GM18508 (cell line): ENCODE measurements around the gene SYNGR2.

ENCODE experiments used
- ATAC-seq: cut with Tn5 transposase; IDR thresholded peaks from one replicate; pipeline ENCODE4 v1.9.1; 2021; ENCODE audit warnings: moderate number of reproducible peaks; ENCODE audit not compliant: insufficient read depth, unreplicated experiment

Gene SYNGR2

DNA sequence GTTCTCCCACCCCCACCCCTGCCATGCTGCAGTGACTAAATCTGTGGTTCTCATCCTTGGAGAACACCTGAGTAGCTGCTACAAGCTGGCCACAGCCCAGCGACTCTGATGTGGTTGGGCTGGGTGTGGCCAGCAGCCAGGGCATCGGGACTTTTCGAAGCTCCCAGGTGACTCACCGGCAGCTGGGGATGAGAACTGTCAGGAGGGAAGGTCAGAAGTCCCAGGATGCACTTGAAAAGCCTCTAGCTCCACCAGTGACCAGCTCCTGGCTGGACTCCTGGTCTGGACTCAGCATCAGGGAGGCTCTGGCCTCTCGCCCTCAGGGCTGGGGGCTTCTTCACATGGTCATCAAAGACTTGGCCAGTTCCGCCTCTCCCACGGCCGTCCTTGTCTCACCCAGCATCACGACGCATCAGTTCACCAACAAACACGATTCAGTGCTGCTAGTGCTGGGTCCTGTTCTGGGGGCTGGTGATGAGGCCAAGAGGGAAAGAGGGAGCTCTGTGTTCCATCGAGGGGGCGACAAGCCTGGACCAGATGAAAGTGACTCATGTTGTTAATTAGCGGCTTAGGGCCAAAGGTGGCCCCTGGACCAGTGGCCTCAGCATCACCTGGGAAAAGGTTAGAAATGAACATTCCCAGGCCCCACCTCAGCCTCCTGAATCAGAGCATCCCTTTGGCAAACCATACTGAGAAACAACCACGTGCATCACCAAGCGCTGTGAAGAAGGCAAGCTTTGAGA is 26.1 kb upstream of the SYNGR2 start:
- ATAC-seq, result no peak

DNA sequence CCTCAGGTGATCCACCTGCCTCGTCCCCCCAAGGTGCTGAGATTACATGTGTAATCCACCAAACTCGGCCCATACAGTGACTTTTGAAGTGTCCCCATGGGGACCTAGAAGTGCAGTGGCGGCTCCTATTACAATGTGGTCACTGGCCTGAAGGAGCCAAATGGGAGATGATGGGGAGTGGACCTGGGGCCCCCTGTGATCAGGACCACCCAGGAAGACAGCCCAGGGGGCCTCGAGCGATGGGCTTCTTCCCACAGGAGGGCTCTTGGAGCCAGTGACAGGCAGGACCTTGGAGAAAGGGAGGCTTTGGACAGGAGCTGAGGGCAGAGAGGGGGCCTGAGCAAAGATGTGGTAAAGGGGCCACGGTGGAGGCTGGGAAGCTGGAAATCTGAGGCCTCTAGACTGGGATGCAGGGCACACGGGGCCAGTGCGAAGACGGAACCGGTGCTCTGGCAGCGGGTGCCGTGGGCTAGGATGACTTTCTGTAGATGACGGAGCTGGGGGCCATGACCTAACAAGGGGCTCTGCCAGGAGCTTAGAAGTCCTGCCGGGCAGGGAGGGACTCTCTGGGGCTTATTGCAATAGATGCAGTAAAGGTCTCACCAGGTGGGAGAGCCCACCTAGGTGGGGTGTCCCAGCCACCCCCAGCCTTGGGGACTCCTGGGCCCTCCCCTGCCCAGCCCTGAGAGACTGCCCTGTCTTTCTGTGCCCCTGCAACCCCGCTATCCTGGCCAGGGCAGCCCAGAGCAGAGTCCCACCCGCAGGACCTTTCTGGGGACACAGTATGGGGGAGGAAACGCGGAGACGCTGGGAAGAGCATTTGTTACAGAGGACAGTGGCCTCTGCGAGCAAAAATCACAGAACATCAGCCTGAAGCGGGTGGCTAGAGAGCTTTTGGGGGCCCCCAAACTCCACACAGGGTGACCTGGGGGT is 24.9 kb upstream of the SYNGR2 start:
- ATAC-seq, result no peak

DNA sequence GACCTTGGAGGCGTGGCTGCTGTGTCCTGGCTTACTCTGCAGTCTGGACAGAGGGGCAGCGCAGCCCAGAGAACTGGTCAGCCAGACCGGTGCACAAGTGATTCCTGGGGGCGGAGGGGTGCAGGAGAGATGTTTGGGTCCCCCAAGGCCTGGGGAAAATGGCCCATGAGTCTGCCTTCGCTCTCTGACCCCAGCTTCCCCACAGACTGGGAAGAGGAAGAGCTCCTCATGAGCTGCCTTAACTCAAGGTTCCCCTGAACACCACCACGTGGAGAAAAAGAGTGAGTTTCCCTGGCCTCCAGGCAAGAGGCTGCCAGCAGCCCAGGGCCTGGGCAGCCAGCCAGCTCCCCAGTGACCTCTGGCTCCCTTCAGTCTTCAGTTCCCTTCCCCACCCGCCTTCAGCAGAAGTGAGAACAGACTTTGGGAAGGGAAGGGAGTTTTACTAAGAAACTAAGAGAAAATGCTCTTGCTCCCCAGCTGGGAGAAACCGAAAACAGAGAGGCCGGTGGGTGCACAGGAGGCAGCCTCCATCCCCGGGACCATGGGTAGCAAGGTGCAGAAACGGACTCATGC is 24.1 kb upstream of the SYNGR2 start:
- ATAC-seq, result no peak

DNA sequence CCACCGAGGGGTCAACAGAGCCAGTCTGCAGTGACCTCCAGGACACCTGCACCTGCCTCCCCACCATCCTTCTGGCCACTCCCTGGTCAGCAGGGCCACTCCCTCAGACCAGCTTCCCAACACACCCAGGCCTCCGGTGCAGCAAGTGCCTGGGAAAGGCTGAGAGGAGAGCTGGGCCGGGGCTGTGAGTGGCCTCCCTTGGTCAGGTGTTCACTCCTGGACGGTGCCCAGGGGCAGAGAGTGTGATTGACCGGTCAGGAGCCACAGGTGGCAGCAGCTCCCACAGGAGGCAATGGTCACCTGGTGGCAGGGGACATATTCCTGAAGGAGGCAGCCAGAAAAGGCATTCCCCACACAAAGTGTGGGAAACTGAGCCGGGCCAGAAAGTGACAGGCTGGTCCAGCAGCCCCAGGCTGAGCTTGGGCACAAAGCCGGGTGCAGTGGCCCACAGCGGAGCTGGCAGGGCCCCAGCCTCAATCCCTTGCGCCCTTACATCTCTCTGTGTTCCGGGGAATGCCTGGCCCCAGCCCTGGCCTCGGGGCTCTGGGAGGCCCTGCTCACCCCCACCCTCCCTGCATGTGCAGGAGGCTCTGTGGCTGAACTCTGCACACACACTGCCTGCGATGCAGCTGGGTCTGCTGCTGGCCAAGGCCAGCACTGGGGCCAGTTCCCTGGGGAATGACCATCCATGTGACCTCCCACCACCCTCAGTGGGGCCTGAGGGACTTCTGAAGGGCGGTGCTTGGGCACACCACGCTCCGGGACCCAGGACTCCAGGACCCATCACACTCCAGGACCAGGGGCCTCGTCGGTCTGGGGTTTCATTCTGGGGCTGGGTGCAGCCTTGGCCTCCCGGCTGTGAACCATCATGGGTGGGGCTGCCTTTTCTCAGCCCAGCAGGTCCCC is 23.4 kb upstream of the SYNGR2 start:
- ATAC-seq, result no peak

DNA sequence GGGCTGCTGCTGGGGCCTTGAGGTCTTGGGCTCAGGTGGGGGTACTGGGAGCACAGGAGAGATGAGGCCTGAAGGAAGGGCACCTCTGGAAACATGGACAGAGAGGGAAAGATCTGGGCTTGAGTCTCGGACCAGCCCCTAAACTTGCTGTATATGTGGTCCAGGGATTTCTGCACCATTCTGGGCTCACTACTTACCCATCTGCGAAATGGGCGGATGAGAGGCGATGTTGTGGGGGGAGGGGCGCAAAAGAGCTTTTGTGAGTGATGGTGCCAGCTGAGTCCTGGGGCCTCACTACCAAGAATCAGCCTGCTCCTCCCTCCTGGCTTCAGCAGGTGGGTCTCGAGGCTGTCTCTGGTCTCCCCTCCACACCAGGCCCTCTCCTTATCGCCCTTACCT is 21.9 kb upstream of the SYNGR2 start:
- no peak for ATAC-seq

DNA sequence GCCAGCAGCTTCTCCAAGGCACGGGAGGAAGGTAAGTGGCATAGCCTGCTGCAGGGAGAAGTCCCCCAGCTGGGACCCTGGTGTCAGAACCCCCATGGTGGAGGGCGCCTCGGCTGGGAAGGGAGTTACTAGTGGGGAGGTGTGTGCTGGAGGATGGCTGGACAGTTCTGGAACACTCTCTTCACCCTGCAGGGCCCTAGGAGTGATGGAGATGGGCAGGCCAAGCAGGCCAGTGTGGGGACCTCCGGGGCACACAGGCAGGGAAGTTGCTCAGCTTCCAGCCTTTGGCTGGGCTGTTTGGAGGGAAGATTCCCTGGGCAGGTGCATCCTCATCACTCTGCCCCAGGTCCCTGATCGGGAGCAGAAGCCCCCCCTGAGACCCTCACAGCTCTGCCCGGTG is 21.5 kb upstream of the SYNGR2 start:
- no peak for ATAC-seq

DNA sequence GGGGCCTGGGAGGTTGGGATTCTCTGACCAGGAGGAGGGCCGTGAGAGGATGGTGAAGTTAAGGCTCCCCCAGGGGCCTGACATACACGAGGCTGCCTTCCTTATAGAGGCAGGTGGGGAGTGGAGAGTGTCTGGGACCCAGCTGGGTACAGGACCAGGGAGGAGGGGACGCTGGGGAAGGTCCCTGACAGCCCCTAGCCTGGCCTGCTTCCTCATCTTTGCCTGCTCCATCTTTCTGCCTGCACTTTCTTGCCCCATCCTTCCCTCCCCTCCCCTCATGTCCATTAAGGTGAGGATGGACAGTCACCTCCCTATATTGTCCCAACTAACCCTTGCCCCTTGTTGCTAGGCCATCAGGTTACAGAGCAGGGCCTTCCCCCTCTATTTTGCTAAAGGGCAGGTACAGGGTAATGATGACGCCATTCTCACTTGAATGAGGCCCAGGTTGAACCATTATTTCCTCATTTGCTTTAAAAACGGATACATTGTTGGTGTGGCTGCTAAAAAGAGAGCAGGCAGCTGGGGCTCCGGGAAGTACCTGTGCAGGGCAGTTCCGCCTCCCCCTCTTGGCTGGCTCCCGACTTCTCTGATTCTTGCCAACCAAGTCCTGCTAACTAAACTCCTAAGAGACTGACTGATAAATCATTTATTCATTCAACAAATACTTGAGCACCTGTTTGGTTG is 20.9 kb upstream of the SYNGR2 start:
- no peak for ATAC-seq

DNA sequence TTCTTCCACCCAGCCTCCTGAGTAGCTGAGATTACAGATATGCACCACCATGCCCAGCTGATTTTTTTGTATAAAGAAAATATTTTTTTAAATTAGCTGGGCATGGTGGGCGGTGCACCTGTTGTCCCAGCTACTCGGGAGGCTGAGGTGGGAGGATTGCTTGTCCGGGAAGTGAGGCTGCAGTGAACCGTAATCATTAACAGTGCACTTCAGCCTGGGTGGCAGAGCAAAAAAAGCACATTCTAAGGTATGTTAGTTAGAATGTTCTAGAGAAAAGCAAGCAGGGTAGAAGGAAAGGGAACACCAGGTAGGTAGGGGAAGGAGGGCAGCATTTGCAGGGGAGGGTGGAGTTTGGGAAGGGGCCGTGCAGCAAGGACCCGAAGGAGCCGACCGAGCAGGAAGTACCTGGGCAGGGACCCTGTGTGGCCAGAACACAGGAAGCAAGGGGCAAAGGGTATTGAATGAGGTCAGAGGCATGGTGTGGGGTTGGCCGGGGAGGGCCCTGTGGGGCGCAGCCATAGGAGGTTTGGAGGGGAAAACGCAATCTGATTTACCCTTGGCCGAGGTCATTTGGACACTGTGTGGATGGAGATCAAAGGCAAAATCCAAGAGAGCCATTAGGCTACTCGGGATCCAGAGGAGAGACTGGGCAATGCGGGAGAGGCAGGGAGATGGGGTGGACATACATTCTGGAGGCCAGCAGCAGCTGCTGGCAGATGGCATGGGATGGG is 19.9 kb upstream of the SYNGR2 start:
- ATAC-seq, result no peak

DNA sequence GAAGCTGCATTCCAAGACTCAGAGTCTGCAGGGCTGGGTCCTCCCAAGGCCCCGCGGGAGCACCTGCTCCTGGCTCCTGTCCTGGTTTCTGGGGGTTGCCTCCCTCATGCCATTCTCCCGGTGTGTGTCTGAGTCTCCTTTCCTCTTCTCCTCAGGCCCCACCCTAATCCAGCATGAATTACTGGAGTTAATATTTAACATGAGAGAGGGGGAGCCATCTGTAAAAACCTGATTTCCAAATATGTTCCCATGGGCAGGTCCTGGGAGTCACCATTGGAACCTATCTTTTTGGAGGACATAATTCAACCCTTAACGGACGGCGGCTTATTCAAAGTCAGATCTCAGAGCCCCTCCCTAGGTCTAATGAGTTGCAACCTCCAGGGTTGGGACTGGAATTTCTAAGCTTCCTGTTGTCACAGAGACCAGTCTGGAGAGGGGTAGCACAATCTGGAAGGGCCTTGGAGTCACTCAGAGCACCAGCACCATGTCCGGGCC is 16.8 kb upstream of the SYNGR2 start:
- ATAC-seq, result no peak

DNA sequence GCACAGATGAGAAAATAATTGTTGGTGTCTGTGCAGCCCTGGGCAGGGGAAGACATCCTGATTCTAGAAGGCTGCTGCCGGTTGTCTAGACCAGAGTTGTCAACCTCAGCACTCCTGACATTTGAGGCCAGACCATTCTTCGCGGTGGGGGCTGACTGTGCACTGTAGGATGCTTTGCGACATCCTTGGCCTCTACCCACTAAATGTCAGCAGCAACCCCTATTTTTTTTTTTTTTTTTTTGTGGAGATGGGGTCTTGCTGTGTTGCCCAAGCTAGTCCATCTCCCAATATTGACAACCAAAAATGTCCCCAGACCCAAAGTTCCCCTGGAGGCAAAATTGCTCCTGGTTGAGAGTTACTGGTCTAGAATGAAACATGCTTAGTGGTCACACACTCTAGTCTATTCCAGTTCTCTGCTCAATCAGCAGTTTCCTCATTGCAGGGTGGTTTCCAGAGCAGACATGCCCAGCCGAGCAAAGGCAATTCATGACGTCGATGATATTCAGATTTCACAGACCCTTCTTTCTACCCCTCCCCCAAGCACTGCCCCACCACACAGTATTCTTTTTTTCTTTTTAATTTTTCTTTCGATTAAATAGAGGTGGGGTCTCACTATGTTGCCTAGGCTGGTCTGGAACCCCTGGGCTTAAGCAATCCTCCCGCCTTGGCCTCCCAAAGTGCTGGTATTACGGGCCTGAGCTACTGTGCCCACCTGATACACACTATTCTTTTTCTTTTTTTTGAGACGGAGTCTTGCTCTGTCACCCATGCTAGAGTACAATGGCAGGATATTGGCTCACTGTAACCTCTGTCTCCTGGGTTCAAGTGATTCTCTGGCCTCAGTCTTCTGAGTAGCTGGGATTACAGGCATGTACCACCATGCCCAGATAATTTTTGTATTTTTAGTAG is 13.2 kb upstream of the SYNGR2 start:
- no peak for ATAC-seq

DNA sequence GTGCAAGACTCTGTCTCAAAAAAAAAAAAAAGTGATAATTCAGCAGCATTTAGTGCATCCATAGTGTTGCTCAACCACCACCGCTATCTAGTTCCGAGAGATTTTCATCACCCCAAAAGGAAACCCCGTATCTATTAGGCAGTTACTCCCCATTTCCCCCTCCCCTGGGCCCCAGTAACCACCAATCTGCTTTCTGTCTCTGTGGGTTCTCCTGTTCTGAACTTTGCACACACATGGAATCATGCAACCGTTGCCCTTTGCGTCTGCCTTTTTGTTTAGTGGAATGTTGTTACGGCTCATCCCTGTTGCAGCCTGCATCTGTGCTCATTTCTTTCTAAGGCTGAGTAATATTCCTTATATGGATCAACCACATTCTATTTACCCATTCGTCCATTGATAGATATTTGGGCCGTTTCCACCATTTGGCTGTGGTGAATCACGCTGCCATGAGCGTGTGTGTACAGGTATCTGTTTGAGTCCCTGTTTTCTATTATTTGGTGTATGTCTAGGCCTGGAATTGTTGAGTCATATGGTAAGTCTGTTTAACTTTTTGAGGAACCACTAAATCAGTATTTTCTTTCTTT is 8.7 kb upstream of the SYNGR2 start:
- ATAC-seq, result no peak

DNA sequence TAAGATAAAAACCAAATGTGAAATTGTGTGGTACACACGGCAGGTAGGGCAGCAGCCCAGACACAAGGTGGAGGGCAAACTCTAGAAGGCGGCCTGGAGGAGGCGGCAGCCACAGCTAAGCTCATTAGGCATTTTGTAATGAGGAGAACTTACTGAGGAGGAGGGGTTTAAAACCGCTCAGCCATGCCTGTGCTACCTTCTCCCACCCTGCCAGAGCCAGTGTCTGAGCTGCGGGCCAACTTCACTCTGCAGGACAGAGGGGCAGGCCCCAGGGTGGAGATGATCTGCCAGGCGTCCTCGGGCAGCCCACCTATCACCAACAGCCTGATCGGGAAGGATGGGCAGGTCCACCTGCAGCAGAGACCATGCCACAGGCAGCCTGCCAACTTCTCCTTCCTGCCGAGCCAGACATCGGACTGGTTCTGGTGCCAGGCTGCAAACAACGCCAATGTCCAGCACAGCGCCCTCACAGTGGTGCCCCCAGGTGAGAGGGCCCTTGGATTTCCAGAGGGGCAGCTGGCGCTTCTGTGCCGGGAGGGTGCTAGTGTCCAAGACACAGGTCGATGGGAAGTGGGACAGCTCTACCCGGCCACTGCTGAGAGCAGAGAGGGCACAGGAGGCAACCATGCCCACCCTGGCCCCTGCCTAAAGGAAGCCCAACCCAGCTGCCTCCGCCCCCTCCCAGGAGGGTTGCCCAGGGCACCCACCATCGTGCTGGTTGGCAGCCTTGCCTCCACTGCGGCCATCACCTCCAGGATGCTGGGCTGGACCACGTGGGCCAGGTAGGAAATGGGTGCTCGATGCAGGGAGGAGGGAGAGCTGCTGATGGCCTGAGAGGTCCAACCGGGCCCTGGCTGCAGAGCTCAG is 4.3 kb upstream of the SYNGR2 start:
- ATAC-seq, result no peak

DNA sequence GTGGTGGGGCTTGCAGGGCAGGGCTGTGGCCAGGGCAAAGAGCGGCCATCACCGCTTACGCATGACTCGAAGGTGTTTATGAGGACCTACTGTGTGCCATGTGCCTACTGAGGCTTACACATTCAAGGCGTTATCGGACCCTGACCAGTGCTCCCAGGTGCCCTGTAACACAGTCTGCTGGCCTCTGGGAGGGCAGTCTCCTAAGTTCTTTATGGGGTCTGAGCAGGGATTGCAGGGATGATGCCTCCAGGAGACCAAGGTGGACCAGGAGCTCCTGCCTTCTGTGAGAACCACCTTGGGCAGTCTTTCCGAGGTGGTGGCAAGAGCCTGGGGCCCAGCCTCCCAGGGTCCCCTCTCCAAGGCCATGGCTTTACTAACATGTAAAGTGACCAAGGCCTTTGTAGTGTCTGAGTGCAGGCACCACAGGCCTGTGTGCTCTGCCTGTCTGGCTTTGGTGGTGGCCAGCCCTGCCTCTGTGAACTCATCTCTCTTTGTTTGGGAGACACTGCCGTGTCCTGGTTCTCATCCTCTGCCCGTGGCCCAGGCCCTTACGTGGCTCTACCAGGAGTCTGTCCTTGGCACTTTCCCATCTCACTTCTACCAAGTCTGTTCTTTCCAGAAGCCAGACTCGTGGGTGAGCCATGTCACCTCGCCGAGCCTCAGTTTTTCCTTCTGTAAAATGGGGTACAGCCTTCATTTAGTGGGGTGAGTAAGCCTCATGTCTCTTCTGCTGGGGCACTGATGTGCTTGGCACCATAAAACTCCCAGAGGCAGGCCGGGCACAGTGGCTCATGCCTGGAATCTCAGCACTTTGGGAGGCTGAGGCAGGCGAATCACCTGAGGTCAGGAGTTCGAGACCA is 3.4 kb upstream of the SYNGR2 start:
- ATAC-seq, result no peak

DNA sequence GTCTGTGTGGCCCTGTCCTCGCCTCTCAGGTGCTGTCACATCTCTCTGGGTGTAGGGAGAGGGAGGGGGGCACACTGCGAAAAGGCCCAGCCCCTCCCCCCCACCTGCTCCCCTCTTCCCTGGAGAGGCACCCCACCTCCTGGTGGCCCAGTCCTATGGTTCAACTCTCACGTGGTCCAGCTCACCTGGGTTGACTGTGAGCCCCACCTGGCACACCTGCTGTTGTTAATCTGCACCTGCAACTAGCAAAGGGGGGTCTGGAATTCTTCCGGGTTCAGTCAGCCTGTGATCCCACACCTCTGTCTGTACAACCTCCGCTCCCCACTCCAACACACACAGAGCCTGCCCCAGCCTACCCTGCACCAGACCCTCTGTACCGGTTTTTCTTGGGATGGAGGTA is 2.0 kb upstream of the SYNGR2 start:
- ATAC-seq, result no peak

DNA sequence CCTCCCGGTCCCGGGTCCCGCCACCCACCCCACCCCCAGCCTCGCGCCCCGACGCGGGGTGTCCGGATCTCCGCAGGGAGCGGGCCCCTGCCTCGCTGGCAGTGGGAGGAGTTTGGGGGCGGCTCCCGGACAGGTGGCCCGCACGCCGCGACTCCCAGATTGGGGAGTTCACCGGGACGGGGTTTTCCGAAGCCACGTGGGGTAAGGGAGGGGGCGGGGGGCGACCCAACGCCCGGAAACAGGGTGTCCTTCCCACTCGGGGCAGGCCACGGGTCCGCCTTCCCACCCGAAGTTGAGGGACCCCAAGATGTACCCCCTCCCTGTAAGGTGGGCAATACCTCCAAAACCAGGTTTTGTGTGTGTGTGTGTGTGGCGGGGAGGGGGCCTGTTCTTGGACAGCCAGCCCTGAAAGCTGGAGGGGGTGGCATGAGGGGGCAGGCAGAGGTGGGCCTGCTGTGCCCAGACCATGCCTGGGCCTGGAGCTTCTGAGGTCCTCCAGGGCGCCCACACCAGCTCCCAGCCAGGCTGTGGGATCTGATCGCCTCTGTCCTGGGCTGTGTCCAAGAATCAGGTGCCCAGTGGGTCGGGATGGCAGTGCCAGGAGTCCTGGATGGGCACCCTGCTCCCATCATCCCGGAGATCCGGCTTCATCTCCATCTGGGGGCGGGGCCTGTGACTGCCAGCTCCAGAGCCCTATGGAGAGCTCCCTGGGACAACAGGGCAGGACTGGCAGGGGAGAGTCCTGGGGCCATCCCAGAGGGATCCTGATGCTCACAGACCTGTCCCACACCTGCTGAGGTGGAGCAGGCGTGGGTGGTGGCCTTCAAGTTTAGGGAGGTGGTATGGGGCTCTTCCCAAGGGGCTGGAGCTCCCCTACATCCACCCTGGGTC is 767 bp downstream of the SYNGR2 start:
- no peak for ATAC-seq
